Ishikawa (cell line): Measurements from ENCODE around the gene UBTD2.
A peak's percentile ranks its signal among the peaks of the same experiment; 100 is the strongest.

ENCODE experiments used
- CREB1 ChIP-seq: IDR thresholded peaks from 2 replicates; pipeline ENCODE4 v1.6.1; 2012; ENCODE audit warnings: low read depth
- EP300 ChIP-seq: IDR thresholded peaks from 2 replicates; pipeline ENCODE4 v1.6.1; 2012; ENCODE audit warnings: borderline replicate concordance
- FOXM1 ChIP-seq: IDR thresholded peaks from 2 replicates; pipeline ENCODE4 v1.6.1; 2012; ENCODE audit warnings: low read depth, borderline replicate concordance
- RAD21 ChIP-seq: IDR thresholded peaks from 2 replicates; pipeline ENCODE4 v1.6.1; 2012; ENCODE audit warnings: low read depth
- TEAD4 ChIP-seq: IDR thresholded peaks from 2 replicates; pipeline ENCODE4 v1.6.1; 2012
- TF ChIP-seq, protein P1 (sequence below): IDR thresholded peaks from 2 replicates; pipeline ENCODE4 v1.6.1; 2012; ENCODE audit warnings: low read depth, mild to moderate bottlenecking

DNA sequence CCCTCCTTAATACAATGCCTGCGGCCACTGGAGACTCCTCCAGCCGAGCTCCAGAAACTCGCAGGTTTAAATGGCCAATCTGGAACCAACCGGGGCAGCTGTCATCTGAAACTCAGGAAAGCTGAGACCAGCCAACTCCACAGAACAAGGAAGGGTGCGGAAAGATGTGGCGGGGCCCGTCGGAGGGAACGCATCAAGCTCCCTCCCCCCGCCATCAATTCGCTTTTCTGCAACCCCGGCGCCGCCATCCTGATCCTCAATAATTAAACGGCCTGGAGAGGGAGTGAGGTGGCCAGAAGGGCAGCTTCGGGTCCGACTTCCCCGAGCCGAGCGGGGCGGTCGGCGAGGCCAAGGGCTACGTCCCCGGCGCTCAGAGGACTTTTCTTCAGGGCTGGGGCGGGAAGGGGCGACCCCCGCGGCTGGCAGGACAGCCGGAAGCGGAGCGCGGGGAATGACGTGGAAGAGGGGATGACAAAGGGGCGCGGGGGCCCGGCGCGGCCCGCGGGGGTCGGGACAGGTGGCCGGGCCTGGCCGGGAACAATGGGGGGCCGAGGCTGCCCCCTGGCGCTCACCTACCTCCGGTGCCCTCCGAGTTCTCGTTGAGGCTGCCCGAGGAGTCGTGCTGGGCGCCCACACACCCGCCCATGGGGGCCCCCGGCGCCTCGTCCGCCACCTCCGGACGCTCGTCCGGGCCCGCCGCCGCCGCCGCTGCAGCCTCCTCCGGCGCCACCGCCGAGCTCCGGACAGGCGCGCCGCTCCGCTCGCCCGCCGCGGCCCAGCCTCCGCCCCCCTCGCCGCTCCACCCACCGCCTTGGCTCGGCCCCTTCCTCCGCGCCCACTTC lies at the start of gene UBTD2:
- peak; percentile 25; the same call in 1 of the 2 replicates for TF ChIP-seq EP300
- 0 out of 2 replicates have a peak, but pooled peaks have one; percentile 13 for TF ChIP-seq CREB1
- TF ChIP-seq, protein P1, sequence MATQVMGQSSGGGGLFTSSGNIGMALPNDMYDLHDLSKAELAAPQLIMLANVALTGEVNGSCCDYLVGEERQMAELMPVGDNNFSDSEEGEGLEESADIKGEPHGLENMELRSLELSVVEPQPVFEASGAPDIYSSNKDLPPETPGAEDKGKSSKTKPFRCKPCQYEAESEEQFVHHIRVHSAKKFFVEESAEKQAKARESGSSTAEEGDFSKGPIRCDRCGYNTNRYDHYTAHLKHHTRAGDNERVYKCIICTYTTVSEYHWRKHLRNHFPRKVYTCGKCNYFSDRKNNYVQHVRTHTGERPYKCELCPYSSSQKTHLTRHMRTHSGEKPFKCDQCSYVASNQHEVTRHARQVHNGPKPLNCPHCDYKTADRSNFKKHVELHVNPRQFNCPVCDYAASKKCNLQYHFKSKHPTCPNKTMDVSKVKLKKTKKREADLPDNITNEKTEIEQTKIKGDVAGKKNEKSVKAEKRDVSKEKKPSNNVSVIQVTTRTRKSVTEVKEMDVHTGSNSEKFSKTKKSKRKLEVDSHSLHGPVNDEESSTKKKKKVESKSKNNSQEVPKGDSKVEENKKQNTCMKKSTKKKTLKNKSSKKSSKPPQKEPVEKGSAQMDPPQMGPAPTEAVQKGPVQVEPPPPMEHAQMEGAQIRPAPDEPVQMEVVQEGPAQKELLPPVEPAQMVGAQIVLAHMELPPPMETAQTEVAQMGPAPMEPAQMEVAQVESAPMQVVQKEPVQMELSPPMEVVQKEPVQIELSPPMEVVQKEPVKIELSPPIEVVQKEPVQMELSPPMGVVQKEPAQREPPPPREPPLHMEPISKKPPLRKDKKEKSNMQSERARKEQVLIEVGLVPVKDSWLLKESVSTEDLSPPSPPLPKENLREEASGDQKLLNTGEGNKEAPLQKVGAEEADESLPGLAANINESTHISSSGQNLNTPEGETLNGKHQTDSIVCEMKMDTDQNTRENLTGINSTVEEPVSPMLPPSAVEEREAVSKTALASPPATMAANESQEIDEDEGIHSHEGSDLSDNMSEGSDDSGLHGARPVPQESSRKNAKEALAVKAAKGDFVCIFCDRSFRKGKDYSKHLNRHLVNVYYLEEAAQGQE = no peak
- TF ChIP-seq RAD21 = no peak
- no peak for TF ChIP-seq FOXM1
- TF ChIP-seq TEAD4 = no peak
